ENCODE measurements around the gene LDLRAD2. TPM values are rescaled to one million over a fixed set of nuclear protein-coding genes. Genes with fewer than 3 reads are reported as not detected.

Gene LDLRAD2
- total and polyA plus RNA-seq, 2 donors from 2014 or later = 0.79 TPM; not detected in 1

- DNase-seq (no peak), FAIRE-seq (no peak)
- no peak overlapping the region for H3K9ac ChIP-seq (ENCODE audit: low read length in 3 of 3)
- no peaks in the 10 kb centered on the region for H3K4me1 ChIP-seq (ENCODE audit: control insufficient read depth in 2 of 3, insufficient read depth in 2 of 3, low read depth in 1 of 3, low read length in 3 of 3)
- no peak overlapping the region for H3K27ac ChIP-seq (ENCODE audit: low read depth in 2 of 2, low read length in 2 of 2)
- H3K9me3 ChIP-seq (ENCODE audit: control insufficient read depth in 2 of 3, insufficient read depth in 1 of 3, low read length in 3 of 3) = no peaks in the 10 kb centered on the region
- no peak for TF ChIP-seq CTCF (IDR thresholded peaks at IDR 0.05; ENCODE audit: borderline replicate concordance, extremely low read depth, insufficient read depth)
- no peak overlapping the region for H3K4me3 ChIP-seq (ENCODE audit: low read length in 3 of 3)
- H3K27me3 ChIP-seq (ENCODE audit: control insufficient read depth, insufficient read depth, low read length) = no peaks in the 10 kb centered on the region
- intact Hi-C loops (cut with DNase I) = no loop called here
- H3K36me3 ChIP-seq (ENCODE audit: control insufficient read depth in 2 of 3, insufficient read depth in 3 of 3, low read length in 3 of 3) = peaks cover 0 to 9% (median 2%) of the 10 kb centered on the region in 3 donors
Measured at GRCh38 chr1:21822349-21822748, 10.3 kb downstream of the LDLRAD2 start.

- FAIRE-seq (no peak), DNase-seq (no peak)
Measured at GRCh38 chr1:21823206-21823979, 11.3 kb downstream of the LDLRAD2 start.

GRCh38 chr1:21823980-21824702 is 12.1 kb downstream of the LDLRAD2 start:
- no peak overlapping the region for H3K9ac ChIP-seq (ENCODE audit: low read length in 3 of 3)
- DNase-seq (no peak), FAIRE-seq (no peak)
- no peaks in the 10 kb centered on the region for H3K4me1 ChIP-seq (ENCODE audit: control insufficient read depth in 2 of 3, insufficient read depth in 2 of 3, low read depth in 1 of 3, low read length in 3 of 3)
- H3K27ac ChIP-seq (ENCODE audit: low read depth in 2 of 2, low read length in 2 of 2) = no peak overlapping the region
- H3K27me3 ChIP-seq (ENCODE audit: control insufficient read depth, insufficient read depth, low read length) = no peaks in the 10 kb centered on the region
- no peak for TF ChIP-seq CTCF (IDR thresholded peaks at IDR 0.05; ENCODE audit: borderline replicate concordance, extremely low read depth, insufficient read depth)
- no peaks in the 10 kb centered on the region for H3K9me3 ChIP-seq (ENCODE audit: control insufficient read depth in 2 of 3, insufficient read depth in 1 of 3, low read length in 3 of 3)
- intact Hi-C loops (cut with DNase I) = no loop called here
- H3K36me3 ChIP-seq (ENCODE audit: control insufficient read depth in 2 of 3, insufficient read depth in 3 of 3, low read length in 3 of 3) = peaks cover 0 to 13% (median 9%) of the 10 kb centered on the region in 3 donors
- no peak overlapping the region for H3K4me3 ChIP-seq (ENCODE audit: low read length in 3 of 3)

More at GRCh38 chr1:21823206-21823979, 11.3 kb downstream of the LDLRAD2 start:
- H3K27me3 ChIP-seq (ENCODE audit: control insufficient read depth, insufficient read depth, low read length) = no peaks in the 10 kb centered on the region
- H3K9ac ChIP-seq (ENCODE audit: low read length in 3 of 3) = no peak overlapping the region
- TF ChIP-seq CTCF (IDR thresholded peaks at IDR 0.05; ENCODE audit: borderline replicate concordance, extremely low read depth, insufficient read depth) = no peak
- intact Hi-C loops (cut with DNase I) = no loop called here
- H3K9me3 ChIP-seq (ENCODE audit: control insufficient read depth in 2 of 3, insufficient read depth in 1 of 3, low read length in 3 of 3) = no peaks in the 10 kb centered on the region
- H3K4me3 ChIP-seq (ENCODE audit: low read length in 3 of 3) = no peak overlapping the region
- H3K27ac ChIP-seq (ENCODE audit: low read depth in 2 of 2, low read length in 2 of 2) = no peak overlapping the region
- H3K36me3 ChIP-seq (ENCODE audit: control insufficient read depth in 2 of 3, insufficient read depth in 3 of 3, low read length in 3 of 3) = peaks cover 0 to 11% (median 9%) of the 10 kb centered on the region in 3 donors
- H3K4me1 ChIP-seq (ENCODE audit: control insufficient read depth in 2 of 3, insufficient read depth in 2 of 3, low read depth in 1 of 3, low read length in 3 of 3) = no peaks in the 10 kb centered on the region
